DND-41 (cell line): Measurements from ENCODE around the gene TBC1D10A.

ENCODE experiments used
- ATAC-seq: fragments of 200-7000 bp; cut with Tn5 transposase; 3 replicates; pipeline ENCODE4 v1.9.1; 2021; ENCODE audit warnings: low read depth; ENCODE audit not compliant: insufficient read depth
- DNase-seq: peaks from one replicate; pipeline ENCODE4 v3.0.0-alpha.2; 2020
- H2AFZ ChIP-seq: 2 replicates; pipeline ENCODE4 v1.6.0; 2012; ENCODE audit warnings: low read depth, low read length
- H3K27ac ChIP-seq: 2 replicates; pipeline ENCODE4 v1.5.1; 2012; ENCODE audit warnings: low read length, inconsistent platforms
- H3K27me3 ChIP-seq: fragments of 200-600 bp; sonication (generic); 2 replicates; pipeline ENCODE4 v1.6.0; 2012; ENCODE audit warnings: low read length, mild to moderate bottlenecking, inconsistent platforms; ENCODE audit not compliant: insufficient read depth, poor library complexity
- H3K36me3 ChIP-seq: 2 replicates; pipeline ENCODE4 v1.5.1; 2012; ENCODE audit warnings: low read length, inconsistent platforms; ENCODE audit not compliant: insufficient read depth
- H3K4me1 ChIP-seq: 2 replicates; pipeline ENCODE4 v1.5.1; 2012; ENCODE audit warnings: mild to moderate bottlenecking, low read length; ENCODE audit not compliant: insufficient read depth
- H3K4me2 ChIP-seq: 2 replicates; pipeline ENCODE4 v1.6.0; 2012; ENCODE audit warnings: mild to moderate bottlenecking, moderate library complexity, low read length, inconsistent platforms; ENCODE audit not compliant: insufficient read depth
- H3K4me3 ChIP-seq, 2 experiments: fragments of 200-600 bp in 1 of 2; shearing (Covaris generic) in 1 of 2; 2 replicates each; pipeline ENCODE4 v1.5.1; 2012 to 2016; ENCODE audit warnings: inconsistent platforms in 2 of 2, low read length in 2 of 2, mild to moderate bottlenecking in 2 of 2, low read depth in 1 of 2, moderate library complexity in 1 of 2
- H3K79me2 ChIP-seq: 2 replicates; pipeline ENCODE4 v1.6.0; 2012; ENCODE audit warnings: low read length, inconsistent platforms; ENCODE audit not compliant: insufficient read depth
- H3K9ac ChIP-seq: 2 replicates; pipeline ENCODE4 v1.6.0; 2012; ENCODE audit warnings: low read depth, mild to moderate bottlenecking, inconsistent platforms, low read length, moderate library complexity
- H3K9me3 ChIP-seq: 2 replicates; pipeline ENCODE4 v1.5.1; 2012; ENCODE audit warnings: low read length, moderate library complexity, mild to moderate bottlenecking, inconsistent platforms; ENCODE audit not compliant: insufficient read depth, severe bottlenecking
- H4K20me1 ChIP-seq: 2 replicates; pipeline ENCODE4 v1.6.0; 2012; ENCODE audit warnings: low read length; ENCODE audit not compliant: insufficient read depth
- EZH2 ChIP-seq: IDR thresholded peaks from 3 replicates; pipeline ENCODE4 v1.6.1; 2012; ENCODE audit warnings: borderline replicate concordance, low read depth, mild to moderate bottlenecking, moderate library complexity, low read length, inconsistent platforms; ENCODE audit not compliant: severe bottlenecking
- TF ChIP-seq, protein P1 (sequence below): IDR thresholded peaks from 2 replicates; pipeline ENCODE4 v1.5.1; 2012; ENCODE audit warnings: borderline replicate concordance, low read length, moderate library complexity, mild to moderate bottlenecking; ENCODE audit not compliant: poor library complexity, severe bottlenecking; ENCODE audit errors: extremely low read depth

Gene TBC1D10A

DNA sequence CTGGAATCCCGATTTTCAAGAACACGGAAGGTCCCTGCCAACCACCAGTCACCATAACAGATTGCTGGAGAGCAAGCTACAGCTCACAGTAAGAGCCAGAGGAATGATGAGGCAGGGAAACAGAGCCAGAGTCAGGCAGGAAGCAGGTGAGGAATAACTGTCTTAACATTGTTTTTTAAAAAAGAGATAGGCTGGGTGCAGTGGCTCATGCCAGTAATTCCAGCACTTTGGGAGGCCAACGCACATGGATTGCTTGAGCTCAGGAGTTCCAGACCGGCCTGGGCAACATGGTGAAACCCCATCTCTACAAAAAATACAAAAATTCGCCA is 24.0 kb downstream of the TBC1D10A start:
- H3K4me1 ChIP-seq, result peaks cover 60% of the 10 kb centered on the region
- H3K9ac ChIP-seq, result no peak overlapping the region
- H3K27ac ChIP-seq, result peak overlapping the region; percentile 95
- no peak overlapping the region for H3K4me2 ChIP-seq
- TF ChIP-seq EZH2, result no peak
- TF ChIP-seq, protein P1, sequence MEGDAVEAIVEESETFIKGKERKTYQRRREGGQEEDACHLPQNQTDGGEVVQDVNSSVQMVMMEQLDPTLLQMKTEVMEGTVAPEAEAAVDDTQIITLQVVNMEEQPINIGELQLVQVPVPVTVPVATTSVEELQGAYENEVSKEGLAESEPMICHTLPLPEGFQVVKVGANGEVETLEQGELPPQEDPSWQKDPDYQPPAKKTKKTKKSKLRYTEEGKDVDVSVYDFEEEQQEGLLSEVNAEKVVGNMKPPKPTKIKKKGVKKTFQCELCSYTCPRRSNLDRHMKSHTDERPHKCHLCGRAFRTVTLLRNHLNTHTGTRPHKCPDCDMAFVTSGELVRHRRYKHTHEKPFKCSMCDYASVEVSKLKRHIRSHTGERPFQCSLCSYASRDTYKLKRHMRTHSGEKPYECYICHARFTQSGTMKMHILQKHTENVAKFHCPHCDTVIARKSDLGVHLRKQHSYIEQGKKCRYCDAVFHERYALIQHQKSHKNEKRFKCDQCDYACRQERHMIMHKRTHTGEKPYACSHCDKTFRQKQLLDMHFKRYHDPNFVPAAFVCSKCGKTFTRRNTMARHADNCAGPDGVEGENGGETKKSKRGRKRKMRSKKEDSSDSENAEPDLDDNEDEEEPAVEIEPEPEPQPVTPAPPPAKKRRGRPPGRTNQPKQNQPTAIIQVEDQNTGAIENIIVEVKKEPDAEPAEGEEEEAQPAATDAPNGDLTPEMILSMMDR, result no peak
- peaks cover 70% of the 10 kb centered on the region for H3K36me3 ChIP-seq
- ATAC-seq, result no peak
- no peaks in the 10 kb centered on the region for H3K9me3 ChIP-seq
- no peaks in the 10 kb centered on the region; the same call in none of the 2 replicates for H4K20me1 ChIP-seq
- H2AFZ ChIP-seq, result no peak overlapping the region
- H3K4me3 ChIP-seq, result no peak overlapping the region
- DNase-seq, result no peak
- peaks cover 79% of the 10 kb centered on the region for H3K79me2 ChIP-seq
- no peaks in the 10 kb centered on the region for H3K27me3 ChIP-seq

DNA sequence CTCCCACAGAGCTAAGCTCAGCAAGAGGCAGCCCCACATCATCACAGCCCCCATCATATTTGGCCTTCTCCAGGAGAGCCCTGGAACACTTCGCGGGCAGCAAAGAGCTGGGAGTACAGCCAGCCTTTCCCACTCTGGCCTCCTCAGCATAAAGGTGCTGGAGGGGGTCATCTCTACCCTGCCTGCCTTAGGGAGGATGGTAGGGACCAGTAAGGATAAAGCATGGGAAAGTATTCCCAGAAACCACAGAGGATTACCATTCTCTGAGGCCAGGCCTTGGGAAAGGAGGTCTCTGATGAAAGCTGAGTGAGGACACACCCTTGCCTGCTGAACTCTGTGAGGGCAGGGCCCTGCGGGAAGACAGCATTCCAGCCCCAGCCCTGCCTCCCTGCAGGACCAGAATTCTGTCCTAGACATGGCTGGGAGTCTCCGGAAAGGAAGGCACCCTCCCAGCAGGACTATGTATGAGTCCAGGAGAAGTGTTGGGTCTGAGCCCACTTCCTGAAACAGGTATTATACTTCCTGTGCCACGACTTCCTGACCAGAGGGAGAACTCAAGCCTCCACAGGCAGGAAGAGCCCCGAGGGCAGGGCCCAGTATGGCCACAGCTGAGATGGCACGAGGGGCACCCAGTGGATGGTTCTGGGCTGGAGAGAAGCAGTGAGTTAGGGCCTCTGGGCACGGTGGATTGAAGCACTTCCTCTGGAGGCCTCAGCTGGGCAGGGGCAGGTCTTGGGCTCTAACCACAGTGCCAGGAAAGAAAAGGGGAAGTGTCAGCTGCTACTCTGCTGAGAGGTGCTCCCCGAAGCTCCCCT is 24.5 kb downstream of the TBC1D10A start:
- H3K27me3 ChIP-seq, result no peaks in the 10 kb centered on the region
- DNase-seq (no peak), ATAC-seq (no peak)
- H3K4me2 ChIP-seq, result no peak overlapping the region
- H3K79me2 ChIP-seq, result peaks cover 74% of the 10 kb centered on the region
- H3K9me3 ChIP-seq, result no peaks in the 10 kb centered on the region
- H3K4me3 ChIP-seq, result no peak overlapping the region
- H3K4me1 ChIP-seq, result peaks cover 54% of the 10 kb centered on the region
- no peak overlapping the region for H2AFZ ChIP-seq
- no peak for TF ChIP-seq EZH2
- TF ChIP-seq, protein P1, result no peak
- peaks cover 3% of the 10 kb centered on the region for H4K20me1 ChIP-seq
- peak overlapping the region; percentile 95 for H3K27ac ChIP-seq
- peaks cover 76% of the 10 kb centered on the region for H3K36me3 ChIP-seq
- H3K9ac ChIP-seq, result peak overlapping the region; percentile 11; the same call in 1 of the 2 replicates

DNA sequence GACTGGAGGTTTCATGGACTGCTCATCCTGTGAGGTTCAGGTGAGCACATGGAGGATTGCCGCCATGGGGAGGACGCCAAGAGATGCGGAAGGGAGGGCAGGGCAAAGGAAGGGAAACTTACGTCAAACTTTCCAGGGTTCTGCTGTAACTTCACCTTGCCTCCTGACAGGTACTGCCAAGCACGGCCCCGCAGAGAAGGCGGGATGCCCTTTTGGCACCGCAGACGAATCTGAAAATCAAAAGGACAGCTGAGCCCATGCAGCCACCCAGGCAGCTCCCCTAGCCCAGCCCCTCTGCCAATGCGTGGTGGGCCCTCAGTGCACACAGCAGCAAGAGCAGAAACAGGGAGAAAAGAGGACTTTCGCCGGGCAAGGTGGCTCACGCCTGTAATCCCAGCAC is 27.4 kb downstream of the TBC1D10A start:
- H4K20me1 ChIP-seq, result peaks cover 4% of the 10 kb centered on the region
- H3K4me3 ChIP-seq, result no peak overlapping the region
- H3K27ac ChIP-seq, result peak overlapping the region; percentile 39; the same call in 1 of the 2 replicates
- peaks cover 25% of the 10 kb centered on the region for H3K4me1 ChIP-seq
- no peaks in the 10 kb centered on the region for H3K27me3 ChIP-seq
- H3K36me3 ChIP-seq, result peaks cover 98% of the 10 kb centered on the region
- no peak overlapping the region for H3K4me2 ChIP-seq
- no peak overlapping the region for H2AFZ ChIP-seq
- H3K79me2 ChIP-seq, result peaks cover 56% of the 10 kb centered on the region
- H3K9ac ChIP-seq, result no peak overlapping the region
- DNase-seq (no peak), ATAC-seq (no peak)
- H3K9me3 ChIP-seq, result no peaks in the 10 kb centered on the region
- TF ChIP-seq, protein P1, result no peak
